Right lobe of liver (tissue), 4 donors: ENCODE data around the gene ZMIZ2.

Experiments
- POLR2A ChIP-seq: fragments of 450-650 bp; IDR thresholded peaks from one replicate; pipeline ENCODE4 v1.6.1; 2017; ENCODE audit warnings: antibody characterized with exemption, mild to moderate bottlenecking
- TF ChIP-seq, protein P1 (sequence below), 4 donors: fragments of 200-600 bp in 3 of 4; fragments of 450-650 bp in 1 of 4; IDR thresholded peaks; one replicate each; pipeline versions ENCODE4 v1.5.1 to v1.8.0; 2016 to 2022; ENCODE audit warnings: antibody characterized with exemption in 4 of 4, mild to moderate bottlenecking in 2 of 4
- donor health status: DM: no; HTN: no; CAD: no.
- donor health status: DM: no; HTN: no; CAD: no.
- donor health status: DM: no; HTN: yes; CAD: no.

DNA sequence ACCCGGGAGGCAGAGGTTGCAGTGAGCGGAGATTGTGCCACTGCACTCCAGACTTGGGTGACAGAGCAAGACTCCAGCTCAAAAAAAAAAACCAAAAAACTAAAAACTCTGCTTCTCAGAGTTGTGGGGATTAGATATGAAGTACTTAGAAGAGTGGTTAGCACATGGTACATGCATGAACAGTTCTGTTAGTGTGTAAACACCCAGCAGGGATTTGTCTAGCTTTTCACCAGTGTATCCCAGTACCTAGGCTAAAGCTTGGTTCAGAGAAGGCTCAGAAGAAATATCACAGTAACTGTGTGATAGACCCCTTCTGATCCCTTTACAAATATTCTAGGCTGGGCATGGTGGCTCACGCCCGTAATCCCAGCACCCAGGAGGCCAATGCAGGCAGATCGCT lies 57.3 kb downstream of the ZMIZ2 start:
- no peak for TF ChIP-seq POLR2A
- TF ChIP-seq, protein P1, sequence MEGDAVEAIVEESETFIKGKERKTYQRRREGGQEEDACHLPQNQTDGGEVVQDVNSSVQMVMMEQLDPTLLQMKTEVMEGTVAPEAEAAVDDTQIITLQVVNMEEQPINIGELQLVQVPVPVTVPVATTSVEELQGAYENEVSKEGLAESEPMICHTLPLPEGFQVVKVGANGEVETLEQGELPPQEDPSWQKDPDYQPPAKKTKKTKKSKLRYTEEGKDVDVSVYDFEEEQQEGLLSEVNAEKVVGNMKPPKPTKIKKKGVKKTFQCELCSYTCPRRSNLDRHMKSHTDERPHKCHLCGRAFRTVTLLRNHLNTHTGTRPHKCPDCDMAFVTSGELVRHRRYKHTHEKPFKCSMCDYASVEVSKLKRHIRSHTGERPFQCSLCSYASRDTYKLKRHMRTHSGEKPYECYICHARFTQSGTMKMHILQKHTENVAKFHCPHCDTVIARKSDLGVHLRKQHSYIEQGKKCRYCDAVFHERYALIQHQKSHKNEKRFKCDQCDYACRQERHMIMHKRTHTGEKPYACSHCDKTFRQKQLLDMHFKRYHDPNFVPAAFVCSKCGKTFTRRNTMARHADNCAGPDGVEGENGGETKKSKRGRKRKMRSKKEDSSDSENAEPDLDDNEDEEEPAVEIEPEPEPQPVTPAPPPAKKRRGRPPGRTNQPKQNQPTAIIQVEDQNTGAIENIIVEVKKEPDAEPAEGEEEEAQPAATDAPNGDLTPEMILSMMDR (IDR thresholded peaks at IDR 0.05): no peak
